Erythroblast (primary cell): ENCODE measurements around the gene AHNAK2.

Experiments
- DNase-seq, 2 experiments: peaks; one replicate each; lab custom pipeline; 2025; lab: John Stamatoyannopoulos, UW
- GATA1 ChIP-seq: IDR thresholded peaks from 2 replicates; pipeline ENCODE4 v1.6.1; 2011; ENCODE audit warnings: low read depth, mild to moderate bottlenecking, control low read depth, low read length, moderate library complexity
- POLR2A ChIP-seq: IDR thresholded peaks from 2 replicates; pipeline ENCODE4 v1.6.1; 2011; ENCODE audit warnings: mild to moderate bottlenecking, low read length

The AHNAK2 gene

GRCh38 chr14:104900639-104901512, 77.3 kb downstream of the AHNAK2 start:
- TF ChIP-seq POLR2A (no peak), GATA1 (no peak)
- DNase-seq = no peak

- TF ChIP-seq POLR2A (no peak), GATA1 (no peak)
- DNase-seq = no peak
Measured at GRCh38 chr14:104899781-104900180, 78.4 kb downstream of the AHNAK2 start.

DNA sequence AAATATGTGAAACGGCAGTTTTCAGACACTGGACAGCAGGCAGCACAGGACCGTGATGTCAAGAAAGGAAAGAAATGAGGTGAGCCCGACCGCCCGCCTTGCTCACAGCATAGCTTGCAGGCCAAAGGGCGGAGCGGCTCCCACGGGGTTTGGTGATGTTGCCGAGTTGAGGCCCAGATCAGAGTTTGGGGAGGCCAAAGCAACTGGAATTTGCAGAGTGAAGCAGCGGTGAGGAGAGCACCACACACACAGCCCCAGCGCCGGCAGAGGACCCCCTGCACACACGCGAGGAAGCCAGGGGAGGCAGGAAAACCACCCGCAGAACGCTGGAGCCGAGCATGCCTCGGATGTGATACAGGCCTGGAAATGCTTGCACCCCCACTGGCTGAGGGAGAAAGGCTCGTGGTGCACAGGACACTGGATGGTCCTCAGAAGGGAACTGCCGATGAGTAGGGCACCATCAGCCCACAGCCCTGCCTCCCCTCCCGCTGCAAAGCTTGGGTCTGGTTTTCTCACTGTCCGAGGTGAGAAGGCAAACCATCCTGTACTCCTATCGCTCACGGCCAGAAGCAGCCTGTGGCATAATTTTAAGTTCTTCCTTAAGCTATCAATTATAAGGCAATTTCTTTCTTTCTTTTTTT, 79.2 kb downstream of the AHNAK2 start:
- no peak for DNase-seq
- TF ChIP-seq POLR2A (no peak), GATA1 (no peak)

DNA sequence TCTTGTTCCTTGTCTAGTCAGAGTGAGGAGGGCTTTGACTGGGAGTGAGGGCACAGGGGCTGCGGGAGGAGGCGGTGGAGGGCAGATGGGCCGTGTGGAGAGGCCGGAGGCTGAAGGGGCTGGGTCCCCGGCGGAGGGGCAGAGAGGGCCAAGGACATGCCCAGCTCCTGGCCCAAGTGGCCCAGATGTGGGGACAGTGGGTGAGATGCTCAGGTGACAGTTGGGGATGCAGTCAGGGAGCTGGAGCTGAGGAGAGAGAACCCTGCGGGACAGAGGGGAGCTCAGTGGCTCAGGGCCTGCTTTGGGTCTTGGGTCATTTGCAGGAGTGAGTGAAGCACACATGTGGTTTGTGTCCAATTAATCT, 80.0 kb downstream of the AHNAK2 start:
- no peak for TF ChIP-seq GATA1
- no peak for TF ChIP-seq POLR2A
- no peak for DNase-seq

DNA sequence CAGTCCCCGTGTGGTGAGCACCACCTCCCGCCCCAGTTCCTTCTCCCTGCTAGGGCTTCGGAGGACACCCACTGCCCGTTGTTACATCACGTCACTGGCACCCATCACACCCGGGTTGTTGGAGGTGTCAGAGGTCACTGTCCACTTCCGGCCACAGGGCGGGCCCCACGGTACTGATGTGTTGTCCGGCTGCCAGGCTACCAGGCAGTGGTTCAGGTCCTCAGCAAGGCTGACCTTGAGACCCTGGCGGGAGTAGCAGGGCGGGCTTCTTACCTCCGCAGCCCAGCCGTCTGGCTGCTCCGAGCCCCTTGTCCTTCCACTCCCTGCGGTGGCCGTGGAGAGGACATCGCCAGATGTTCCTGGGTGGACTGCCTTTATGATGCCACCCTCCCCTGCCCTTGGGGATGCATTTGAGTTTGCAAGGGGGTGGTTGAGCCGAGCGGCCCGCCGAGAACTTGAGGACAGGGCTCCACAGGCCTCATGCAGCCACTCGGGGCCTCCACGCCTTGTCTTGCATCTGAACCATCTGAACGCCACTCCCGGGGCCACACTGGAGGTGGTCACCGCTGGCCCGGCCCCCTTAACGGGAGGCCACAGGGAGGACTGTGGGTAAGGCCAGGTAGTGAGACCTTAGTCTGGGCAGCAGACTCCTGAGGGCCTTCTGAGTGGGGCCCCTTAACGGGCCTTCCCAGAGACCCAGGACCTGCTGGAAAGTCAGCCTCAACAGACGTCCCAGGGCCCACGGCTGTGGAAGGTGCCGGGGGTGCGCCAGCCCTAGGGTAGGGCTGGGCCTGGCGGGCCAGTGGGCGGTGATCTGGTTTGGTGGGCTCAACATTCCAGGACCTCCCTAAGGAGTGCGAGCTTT, 80.6 kb downstream of the AHNAK2 start:
- DNase-seq = no peak
- TF ChIP-seq GATA1 = no peak

DNA sequence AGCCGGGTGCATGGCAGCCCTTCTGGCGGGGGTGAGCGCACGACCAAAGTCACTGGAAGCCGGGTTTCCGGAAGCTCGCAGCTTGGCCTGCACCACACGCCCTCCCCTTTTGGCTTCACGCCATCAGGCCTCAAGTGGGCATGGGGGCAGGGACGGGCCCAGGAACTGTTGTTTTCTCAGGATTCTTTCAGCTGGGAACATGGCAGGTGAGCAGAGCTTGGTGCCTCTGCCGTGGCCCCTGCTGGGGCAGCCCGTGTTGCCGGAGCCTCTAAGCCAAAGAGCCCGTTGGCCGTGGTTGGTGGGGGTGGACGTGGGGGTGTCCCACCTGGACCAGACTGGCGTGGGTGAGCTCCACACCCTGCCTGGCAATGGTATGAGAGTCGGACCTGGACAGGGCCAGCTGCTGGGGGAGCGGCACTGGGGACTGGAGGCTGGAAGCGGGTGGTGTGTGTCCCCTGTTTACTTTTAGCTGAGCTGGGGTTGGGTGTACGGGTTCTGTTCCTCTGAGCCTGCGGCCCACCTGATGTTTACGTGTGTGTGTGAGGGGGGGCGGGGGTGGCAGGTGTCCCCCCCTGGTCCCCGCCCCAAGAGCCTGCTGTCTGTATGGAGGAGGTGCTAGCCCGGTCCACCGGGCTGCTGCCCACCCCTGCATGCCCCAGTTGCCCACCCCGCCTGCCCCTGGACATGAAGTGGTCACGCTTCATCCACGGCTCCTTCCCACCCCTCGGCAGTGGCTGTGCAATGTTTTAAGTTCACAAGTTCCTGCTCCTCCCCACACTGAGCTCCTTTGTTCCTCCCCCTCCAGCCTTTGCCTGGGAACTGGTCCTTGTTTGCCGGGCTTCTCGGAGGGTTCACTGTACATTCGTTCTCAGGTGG, 82.2 kb downstream of the AHNAK2 start:
- DNase-seq = no peak
- TF ChIP-seq POLR2A = no peak

- DNase-seq = no peak
- TF ChIP-seq POLR2A (no peak), GATA1 (no peak)
Measured at GRCh38 chr14:104895207-104895785, 82.9 kb downstream of the AHNAK2 start.

DNA sequence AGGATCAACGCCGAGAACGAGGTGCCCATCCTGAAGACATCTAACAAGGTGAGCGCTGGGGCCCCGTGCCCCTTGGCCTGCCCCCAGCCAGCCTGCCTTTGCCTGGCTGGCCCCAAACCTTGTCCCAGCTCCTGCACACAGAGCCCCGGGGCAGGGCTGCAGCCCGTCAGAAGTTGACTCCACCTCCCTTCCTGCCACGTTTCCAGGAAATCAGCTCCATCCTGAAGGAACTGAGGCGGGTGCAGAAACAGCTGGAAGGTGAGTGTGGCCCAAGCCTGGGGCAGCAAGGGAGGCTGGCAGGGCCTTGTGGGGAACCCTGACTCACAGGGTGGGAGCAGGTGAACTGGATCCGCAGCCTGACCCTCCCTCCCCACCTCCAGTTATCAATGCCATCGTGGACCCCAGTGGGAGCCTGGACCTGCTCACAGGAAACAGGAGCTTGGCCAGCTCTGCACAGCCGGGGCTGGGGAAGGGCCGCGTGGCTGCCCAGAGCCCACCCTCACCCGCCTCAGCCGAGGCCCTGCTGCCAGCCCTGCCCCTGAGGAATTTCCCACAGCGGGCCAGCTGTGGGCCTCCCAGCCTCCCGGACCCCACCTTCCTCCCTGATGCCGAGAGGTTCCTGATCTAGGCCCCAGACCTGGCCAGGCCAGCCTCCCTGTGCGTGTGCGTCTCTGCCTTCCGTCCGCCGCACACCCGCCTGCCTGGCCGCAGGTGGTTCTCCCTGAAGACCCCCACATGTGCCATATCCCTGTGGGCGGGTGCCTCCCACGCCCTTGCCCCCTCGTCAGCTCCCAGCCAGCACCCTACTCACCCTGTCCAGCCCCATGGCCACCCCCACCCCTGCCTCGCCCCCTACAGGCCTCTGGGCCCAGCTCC, 83.6 kb downstream of the AHNAK2 start:
- DNase-seq = no peak
- TF ChIP-seq POLR2A = no peak
- TF ChIP-seq GATA1 = no peak

GRCh38 chr14:104893435-104894207, 84.6 kb downstream of the AHNAK2 start:
- TF ChIP-seq POLR2A (no peak), GATA1 (no peak)
- DNase-seq = no peak

DNA sequence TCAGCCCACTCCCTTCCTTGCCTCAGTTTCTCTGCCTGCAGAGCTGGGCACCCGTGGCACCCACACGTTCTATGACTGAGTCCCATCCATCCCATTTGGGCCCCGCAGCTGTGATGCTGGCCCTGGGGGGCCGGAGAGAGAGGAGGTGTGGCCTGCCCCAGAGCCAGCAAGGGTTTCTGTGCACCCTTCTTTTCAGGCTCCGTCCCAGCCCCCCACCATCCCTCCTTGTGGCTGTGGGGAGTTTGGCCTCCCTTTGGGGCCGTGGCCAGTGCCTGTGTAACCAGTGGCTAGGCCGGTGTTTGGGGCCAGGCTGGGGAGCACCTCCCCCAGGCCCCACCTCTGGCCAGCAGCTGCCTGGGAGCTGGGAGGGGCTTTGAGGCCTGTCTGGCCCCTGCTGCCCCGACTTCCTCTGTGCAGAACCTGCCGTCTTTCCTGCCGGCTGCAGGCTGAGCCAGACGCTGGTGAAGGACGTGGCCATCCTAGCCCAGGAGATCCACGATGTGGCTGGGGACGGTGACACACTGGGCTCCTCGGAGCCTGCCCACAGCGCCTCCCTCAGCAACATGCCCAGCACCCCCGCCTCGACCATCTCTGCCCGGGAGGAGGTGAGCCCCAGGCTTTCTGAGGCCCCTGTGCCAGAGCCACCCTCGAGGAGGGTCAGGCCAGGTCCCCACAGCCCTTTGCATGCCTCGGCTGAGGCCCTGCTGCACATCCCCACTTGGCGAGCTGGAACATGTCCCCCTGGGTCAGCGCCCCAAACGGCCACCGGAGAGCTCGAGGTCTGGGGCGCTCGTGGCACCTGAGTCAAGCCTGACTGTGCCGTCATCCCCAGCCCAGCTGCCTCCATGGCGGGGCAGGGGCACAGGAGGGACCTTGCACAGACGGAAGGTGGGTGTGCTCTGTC, 85.4 kb downstream of the AHNAK2 start:
- no peak for DNase-seq
- TF ChIP-seq GATA1 = no peak
- no peak for TF ChIP-seq POLR2A
